KOPT-K1 (cell line): Measurements from ENCODE around the gene PRLH.

Source experiments
- H3K27ac ChIP-seq: fragments of 200-600 bp; sonication (generic); 2 replicates; pipeline ENCODE4 v1.5.1; 2016; ENCODE audit warnings: antibody characterized with exemption, mild to moderate bottlenecking, low read depth, low read length; ENCODE audit not compliant: poor library complexity, severe bottlenecking
- H3K36me3 ChIP-seq: fragments of 200-600 bp; sonication (generic); 2 replicates; pipeline ENCODE4 v1.5.1; 2017; ENCODE audit warnings: antibody characterized with exemption, mild to moderate bottlenecking, low read length, moderate library complexity; ENCODE audit not compliant: insufficient read depth
- H3K9me3 ChIP-seq: fragments of 200-600 bp; sonication (generic); 2 replicates; pipeline ENCODE4 v1.5.1; 2017; ENCODE audit warnings: antibody characterized with exemption, low read length, mild to moderate bottlenecking; ENCODE audit not compliant: insufficient read depth, poor library complexity, severe bottlenecking

PRLH gene

DNA sequence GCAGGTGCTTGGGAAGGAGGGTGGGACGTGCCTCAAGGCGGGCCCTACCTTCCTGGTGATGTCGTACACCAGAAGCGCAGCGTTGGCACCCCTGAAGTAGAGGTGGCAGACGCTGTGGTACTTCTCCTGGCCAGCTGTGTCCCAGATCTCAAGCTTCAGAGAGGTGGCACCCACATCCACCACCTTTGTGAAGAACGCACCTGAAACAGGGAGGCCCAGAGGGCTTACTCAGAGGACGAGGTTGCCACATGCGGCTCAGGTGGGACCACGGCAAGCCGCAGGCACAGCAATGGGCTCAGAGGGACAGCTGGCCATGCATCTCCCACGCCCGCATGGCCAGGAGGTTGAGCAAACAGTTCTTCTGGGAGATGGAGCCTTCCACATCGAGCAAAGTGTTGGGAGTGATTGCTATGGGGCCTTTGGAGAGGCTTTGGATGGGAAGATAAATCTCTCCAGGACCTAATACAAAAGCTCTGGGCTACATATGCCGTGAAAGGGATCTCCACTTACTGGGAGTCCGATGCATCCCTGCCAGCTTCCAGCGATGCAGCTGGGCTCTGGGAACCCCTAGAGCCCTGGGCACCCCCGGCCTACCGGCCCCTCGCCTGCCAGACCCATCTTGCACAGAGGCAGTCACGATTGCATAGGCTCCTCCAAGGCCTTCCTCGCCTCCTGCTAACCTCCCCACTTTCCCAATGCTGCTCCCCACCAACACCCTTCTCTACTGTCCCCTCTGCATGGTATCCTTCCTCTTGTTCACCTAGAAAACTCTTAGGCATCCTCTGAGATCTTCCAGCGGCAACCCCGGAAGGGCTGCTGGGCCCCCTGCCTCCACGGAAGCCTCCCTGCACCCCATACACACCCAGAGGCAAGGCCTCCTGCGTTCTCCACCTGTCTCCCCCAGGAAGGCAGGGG is 11.8 kb downstream of the PRLH start:
- Histone ChIP-seq H3K27ac (no peak overlapping the region), H3K9me3 (no peaks in the 10 kb centered on the region), H3K36me3 (no peaks in the 10 kb centered on the region)

DNA sequence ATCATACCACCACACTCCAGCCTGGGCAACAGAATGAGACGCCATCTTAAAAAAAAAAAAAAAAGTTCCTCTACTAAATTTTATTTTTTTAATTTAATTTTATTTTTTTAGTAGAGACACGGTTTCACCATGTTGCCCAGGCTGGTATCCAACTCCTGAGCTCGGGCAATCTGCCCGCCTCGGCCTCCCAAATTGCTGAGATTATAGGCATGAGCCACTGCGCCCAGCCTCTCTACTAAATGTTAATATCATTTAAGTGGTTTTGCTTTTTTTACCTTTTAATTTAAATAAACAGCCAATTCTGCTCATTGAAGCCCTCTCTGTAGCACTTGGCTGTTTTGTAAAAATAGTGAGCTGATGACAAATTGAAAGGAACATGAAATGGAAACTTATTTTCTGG is 15.0 kb downstream of the PRLH start:
- H3K9me3 ChIP-seq = no peaks in the 10 kb centered on the region

DNA sequence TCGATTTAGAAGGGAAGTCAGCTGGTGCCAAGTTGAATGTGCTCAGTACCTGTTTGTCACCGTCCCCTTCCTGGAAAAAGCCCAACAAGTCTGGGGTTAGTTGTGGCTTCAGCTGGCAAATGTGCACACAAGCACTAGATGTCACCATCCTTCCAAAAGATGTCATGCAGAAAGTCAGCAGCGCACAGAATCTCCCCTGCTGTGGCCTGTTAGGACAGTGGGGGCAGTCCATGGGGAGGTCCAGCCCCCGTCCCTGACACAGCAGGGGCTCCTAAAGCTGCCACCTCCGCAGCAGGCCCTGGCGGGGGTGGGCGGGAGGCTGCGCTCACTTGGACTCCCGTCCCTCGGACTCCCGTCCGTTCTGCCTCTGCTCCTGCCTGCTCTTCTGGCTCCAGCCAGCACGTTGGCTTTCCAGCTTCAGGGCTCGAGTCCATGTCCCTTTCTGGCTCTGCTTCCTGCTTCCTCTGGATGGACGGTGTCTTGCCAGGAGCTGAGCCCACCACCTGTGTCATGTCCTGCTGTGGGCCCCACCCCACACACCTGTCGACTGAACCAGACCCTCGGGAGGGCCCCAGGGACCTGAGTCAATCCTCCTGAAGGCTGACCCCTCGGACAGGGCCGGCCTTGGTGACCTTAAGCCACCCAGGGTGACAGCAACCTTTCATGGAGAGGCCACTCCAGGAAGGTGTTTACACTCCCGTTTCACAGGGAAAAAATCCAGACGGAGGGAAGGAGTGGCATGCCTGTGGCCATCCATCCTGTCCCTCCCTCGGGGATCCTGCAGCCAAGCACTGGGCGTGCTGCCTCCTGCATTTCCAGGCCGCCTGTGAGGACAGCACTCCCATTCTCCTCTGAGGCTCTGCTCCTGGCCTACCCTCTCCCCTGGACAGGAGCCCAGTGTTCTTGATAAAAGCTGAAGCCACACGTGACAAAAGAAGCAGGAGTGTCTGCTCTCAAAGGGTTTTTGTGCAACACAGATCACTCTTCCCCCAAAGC is 15.7 kb downstream of the PRLH start:
- H3K9me3 ChIP-seq = no peaks in the 10 kb centered on the region
- no peaks in the 10 kb centered on the region for H3K36me3 ChIP-seq
- no peak overlapping the region for H3K27ac ChIP-seq

More for the DNA sequence above, 15.0 kb downstream of the PRLH start:
- H3K27ac ChIP-seq = no peak overlapping the region
- no peaks in the 10 kb centered on the region for H3K36me3 ChIP-seq

DNA sequence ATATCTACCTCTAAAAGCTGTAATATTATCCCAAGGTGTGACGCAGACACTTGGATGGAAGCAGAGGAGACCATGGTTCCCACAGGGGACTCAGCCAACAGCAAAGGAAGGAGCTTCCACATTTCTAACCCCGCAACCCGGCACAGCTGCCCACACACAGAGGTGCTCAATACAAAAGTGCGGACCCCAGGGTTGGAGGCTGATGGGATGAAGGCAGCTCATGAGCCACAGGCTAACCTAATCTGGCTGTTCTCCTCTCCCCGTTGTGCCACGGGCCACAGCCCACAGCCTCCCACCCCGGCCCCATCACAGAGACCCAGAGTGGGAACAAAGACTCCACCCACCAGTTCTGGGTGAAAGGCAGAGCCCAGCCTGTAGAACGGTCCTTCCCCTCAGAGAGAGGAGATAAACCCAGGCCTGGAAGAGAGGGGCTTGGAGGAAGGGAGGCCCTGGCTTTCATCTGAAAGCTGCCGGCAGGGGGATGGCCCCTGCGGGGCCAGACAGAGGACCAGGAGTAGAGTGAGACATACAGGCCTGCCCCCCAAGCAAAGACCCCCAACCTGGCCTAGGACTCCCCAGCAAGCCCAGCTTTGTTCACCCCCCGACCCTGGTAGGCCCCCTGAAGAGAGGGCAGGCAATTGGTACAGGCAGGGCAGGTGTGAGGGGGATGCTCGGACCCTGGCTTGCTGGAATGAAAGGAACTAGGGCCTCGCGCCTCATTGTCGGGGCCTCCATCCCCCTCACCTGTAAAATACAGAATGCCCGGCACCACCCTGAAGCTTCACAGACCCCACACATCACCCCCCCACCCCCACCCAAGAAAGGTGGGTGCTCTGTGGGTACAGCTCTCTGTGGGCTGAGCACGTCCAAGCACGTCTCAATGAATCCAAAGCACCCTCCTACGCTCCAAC is 17.3 kb downstream of the PRLH start:
- no peaks in the 10 kb centered on the region for H3K36me3 ChIP-seq
- no peak overlapping the region for H3K27ac ChIP-seq
- H3K9me3 ChIP-seq = no peaks in the 10 kb centered on the region

DNA sequence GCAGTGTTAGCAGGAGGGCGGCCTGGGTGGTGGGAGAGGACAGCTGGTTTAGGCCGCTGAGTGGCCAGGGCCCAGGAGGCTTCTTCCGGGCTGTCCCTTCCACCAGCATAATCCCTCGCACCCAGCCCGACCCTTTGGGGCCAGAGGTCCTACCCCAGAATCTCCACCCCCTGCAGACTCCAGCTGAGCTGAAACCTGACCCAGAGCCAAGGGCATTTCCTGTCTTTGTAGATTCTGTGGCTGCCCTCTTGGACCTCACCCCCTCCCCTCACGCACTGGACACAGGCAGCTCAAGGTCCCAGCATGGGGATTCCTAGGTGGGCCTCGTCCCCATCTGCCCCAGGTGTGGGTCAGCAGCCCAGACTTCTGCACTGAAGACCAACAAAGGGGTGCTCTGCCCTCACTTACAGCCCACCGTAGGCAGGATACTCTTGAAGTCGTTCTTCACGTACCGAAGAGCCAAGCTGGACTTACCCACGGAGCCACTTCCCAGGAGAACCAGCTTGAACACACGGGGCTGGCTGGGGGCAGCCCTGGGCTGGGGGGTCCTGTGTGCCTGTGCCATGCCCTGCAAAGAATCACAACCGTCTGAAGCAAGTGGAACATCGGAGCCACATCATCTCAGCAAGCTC is 19.3 kb downstream of the PRLH start:
- Histone ChIP-seq H3K36me3 (no peaks in the 10 kb centered on the region), H3K9me3 (no peaks in the 10 kb centered on the region), H3K27ac (no peak overlapping the region)

DNA sequence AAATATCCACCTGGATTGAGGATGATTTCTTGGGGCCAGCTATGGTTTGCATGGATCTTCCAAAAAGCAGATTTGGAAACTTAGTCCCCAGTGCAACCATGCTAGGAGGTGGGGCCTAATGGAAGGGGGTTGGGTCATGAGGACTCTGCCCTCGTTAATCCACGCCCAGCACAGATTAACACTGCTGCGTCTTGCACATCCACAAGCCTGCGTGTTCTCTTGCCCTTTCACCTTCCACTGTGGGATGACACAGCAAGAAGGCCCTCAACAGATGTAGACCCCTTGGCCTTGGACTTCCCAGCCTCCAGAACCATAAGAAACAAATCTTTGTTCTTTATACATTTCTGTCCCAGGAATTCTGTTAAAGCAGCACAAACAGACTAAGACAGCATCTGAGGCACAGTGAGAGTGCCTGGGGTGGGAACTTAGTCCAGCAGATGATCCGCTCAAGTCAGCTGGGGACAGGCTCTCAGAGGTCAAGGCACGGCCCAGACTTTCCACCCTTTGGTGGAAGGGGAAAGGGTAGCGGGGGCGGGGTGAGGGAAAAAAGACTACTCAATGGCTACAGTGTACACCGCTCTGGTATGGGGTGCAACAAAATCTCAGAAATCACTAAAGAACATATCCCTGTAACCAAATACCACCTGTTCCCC is 21.8 kb downstream of the PRLH start:
- Histone ChIP-seq H3K36me3 (no peaks in the 10 kb centered on the region), H3K27ac (no peak overlapping the region), H3K9me3 (no peaks in the 10 kb centered on the region)

DNA sequence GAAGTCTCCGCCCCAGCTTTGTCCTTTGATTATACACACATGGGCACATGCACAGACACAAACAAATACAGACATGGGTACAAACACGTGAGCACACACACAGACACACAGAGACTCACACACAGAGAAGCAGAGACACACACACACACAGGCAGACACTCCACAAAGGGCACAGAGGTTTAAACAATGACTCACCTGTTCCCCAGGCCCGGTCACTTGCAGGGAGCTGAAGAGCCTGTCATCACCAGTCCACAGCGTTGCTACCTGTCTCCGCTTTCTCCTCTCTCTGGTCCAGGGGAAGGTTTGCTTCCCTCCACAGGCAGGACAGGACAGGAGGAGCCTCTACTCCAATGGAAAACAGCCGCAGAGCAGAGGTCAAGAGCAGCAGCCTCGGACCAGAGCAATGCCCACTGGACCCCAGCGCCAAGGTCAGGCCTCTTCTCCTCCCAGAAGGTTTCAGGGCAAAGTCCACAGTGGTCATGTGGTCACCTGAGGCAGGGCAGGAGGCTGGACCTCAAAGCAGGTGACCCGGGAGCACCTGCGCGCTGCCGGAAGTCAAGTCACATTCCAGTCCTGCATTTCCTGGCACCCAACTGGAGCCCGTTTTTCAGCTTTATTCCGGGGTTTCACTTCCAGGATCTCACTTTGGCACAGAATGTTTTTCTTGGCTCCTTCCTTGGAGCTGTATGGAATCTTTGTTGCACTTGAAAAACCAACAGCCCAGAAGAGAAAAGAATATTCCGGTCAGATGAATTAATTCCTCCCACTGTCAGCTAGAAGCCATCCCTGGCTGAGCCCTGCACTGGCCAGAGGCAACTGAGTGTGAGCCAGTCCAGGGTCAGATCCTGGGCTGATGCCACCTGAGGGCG is 24.1 kb downstream of the PRLH start, which contains the start of gene RAB17:
RAB17 (minus strand) TSS at position 463 of the 869 bp plus-strand sequence. CDS start 4,580 bp downstream, outside the sequence.
- Histone ChIP-seq H3K9me3 (no peaks in the 10 kb centered on the region), H3K36me3 (no peaks in the 10 kb centered on the region), H3K27ac (no peak within 1 kb of the TSS)

DNA sequence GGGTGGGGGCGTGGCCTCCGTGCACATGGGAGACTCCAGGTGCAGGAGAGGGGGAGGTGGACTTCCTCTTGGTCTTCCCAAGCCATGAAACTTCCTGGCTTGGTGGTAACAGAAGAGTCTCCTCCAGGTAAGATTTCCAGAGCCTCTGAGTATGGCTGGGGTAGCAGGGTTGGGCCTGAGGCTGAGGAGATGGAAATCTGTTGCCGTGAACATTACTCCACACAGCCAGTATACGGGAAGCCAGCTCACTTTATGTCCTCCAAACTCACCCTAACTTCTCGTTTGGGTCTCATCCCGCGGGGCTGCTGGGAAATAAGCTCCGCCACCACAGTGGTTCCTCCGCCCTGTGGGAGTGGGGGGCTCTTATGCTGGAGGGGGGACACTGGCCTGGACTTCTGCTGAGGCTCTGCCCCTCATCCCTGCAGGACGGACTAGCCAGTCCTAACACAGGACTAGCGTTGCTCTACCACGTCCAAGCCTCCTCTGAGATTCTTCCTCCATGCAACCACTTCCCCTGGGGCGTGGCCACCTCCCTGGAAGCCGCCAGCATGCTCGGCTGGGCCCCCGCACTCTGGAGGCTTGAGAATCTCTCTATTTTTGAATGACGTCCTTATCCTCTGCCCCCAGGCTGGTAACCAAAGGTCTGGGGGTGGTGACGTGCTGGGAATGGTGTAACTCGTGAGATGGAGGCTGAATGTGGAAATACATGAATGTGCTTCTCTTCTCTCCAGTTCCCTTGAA is 24.9 kb downstream of the PRLH start:
- no peak overlapping the region for H3K27ac ChIP-seq

DNA sequence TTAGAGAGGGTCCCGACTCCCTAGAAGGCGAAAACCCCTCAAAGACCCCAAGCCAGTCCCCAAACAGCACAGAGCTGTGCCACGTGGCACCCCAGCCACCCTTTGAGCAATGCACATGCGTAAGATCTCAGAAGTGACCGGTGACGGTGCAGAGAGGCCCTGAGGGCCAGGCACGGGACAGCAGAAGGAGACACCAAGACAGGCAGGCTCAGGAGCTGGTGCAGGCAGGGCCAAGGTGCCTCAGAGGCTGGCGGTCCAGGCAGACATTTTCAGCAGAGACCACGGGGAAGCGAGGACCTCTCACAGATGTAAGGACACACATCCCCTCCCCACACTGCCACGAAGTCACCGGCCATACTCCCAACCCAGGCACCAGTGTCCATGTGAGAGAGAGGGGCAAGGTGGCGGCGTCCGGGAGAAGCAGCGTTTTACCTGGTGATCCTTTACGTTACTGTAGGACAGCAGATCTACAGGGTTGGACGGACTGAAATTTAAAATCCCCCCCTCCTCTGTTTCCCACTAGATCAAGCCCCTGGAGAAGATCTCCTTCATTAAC is 26.1 kb downstream of the PRLH start:
- Histone ChIP-seq H3K27ac (no peak overlapping the region), H3K36me3 (no peaks in the 10 kb centered on the region), H3K9me3 (no peaks in the 10 kb centered on the region)

More for the DNA sequence above, 24.9 kb downstream of the PRLH start:
- Histone ChIP-seq H3K36me3 (no peaks in the 10 kb centered on the region), H3K9me3 (no peaks in the 10 kb centered on the region)

DNA sequence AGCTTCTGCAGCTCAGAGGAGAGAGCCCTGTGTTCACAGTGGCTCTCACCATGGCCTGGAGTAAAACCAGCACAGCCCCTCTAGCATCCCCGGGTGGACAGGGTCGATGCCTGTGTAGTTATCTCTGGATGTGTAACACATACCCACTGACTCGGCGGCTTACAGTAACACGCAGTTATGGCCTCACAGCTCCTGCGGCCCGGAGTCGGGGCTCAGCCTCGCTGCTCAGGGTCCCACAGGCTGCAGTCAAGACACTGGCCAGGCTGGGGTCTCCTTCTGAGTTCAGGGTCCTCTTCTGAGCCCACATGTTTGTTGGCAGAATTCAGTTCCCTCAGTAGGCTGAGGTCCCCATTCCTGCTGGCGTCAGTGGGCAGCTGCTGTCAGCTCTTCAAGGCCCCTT is 26.7 kb downstream of the PRLH start:
- no peaks in the 10 kb centered on the region for H3K36me3 ChIP-seq
- H3K27ac ChIP-seq = no peak overlapping the region
- H3K9me3 ChIP-seq = no peaks in the 10 kb centered on the region

DNA sequence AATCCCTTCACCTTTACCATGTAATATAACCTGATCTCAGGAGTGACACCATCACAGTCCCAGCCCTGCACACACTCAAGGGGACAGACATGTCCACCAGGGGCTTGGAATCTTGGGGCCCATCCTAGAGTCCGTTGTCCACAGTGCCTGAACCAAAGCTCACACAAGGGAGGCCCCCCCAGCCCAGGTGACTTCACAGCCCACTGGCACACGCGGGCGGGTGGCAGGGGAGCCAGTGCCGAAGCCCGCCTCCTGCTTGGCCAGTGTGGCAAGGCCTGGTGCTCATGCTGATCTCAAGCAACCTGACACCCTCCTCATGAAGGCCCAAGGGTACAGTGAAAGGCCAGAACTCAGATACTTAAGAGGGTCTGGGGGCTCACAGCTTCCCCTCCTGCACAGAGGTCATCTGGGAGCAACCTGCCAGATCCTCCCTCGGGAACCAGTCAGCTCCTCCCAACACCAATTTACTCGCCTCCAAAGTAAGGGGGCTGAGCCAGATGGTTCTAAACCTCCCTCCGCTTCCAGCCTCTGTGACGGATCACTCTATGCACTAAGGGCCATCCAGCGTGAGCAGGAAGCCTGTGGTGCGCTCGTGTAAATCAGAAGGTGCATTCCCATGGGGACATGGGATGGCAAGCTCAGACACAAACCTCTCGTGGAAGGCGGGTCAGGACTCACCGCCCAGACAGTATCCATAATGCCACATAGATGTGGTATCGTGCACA is 27.4 kb downstream of the PRLH start:
- Histone ChIP-seq H3K36me3 (no peaks in the 10 kb centered on the region), H3K27ac (no peak overlapping the region)

DNA sequence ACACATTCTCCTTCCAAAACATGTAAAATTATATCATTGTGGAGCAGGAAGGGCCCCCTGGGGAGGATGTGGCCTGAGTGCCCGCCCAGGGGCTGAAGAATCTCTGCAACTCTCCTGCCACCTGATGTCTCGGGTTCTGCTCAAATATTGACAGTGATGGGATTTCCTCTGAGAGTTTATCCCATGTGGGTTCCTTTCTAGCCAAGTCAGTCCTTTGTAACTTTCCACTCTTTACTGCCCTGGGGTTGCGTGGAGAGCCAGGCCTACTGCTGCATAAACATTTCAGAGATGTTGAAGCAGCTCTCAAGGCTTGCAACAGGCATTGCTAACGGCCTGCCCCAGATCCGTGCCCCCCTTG is 28.1 kb downstream of the PRLH start:
- no peaks in the 10 kb centered on the region for H3K36me3 ChIP-seq
- no peaks in the 10 kb centered on the region for H3K9me3 ChIP-seq
- no peak overlapping the region for H3K27ac ChIP-seq

More for the DNA sequence above, 27.4 kb downstream of the PRLH start:
- no peaks in the 10 kb centered on the region for H3K9me3 ChIP-seq
